Adrenal gland (tissue), 5 donors: Measurements from ENCODE around the gene ADA.

Source experiments
- CTCF ChIP-seq, 6 experiments: fragments of 450-650 bp in 4 of 6; fragments of 200-600 bp in 2 of 6; sonication (generic) in 1 of 6; IDR thresholded peaks; 1 replicate in 5 of 6; 2 replicates in 1 of 6; pipeline versions ENCODE4 v1.5.1 to v1.8.0; 2016 to 2021; ENCODE audit warnings: antibody characterized with exemption in 6 of 6, mild to moderate bottlenecking in 2 of 6, moderate library complexity in 1 of 6
- POLR2A ChIP-seq, 2 donors: fragments of 450-650 bp; IDR thresholded peaks; one replicate each; pipeline ENCODE4 v1.6.1; 2017; ENCODE audit warnings: antibody characterized with exemption in 2 of 2, mild to moderate bottlenecking in 2 of 2, moderate library complexity in 1 of 2
- donor health status: DM: no; HTN: no; CAD: no.

DNA sequence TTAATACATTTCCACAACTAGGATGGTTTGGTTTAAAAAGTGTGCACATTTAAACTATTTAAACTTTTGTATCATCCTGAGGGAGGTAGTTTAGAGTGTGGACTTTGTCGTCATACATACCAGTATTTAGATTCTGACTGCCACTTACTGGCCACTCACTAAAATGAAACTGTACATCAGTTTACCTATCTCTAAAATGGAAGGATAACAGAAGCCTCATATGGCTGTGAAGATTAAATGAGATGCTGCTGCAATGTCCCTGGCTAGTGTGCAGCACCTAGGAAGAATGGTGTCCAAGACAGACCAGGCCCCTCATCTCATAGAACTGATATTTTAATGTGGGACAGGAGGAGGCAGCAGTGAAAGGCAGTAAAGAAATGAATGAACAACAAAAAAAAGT lies 81.1 kb downstream of the ADA start:
- TF ChIP-seq POLR2A (IDR thresholded peaks at IDR 0.05) = no peak
- TF ChIP-seq CTCF (IDR thresholded peaks at IDR 0.05) = no peak
